ENCODE results near the gene CLIP1. TPM values are rescaled to one million over a fixed set of nuclear protein-coding genes. Genes with fewer than 3 reads are reported as not detected.

Gene CLIP1
- total RNA-seq, 2 donors from 2014 or later: 91.2 to 180 TPM

GRCh38 chr12:122244565-122245371 lies 177.7 kb downstream of the CLIP1 start:
- Histone ChIP-seq H3K36me3 (peaks cover 30% of the 10 kb centered on the region), H3K27me3 (replicated peaks; ENCODE audit: insufficient read depth) (no peaks in the 10 kb centered on the region), H3K9me3 (no peaks in the 10 kb centered on the region), H3K4me1 (ENCODE audit: control insufficient read depth in 1 of 2, low read depth in 2 of 2) (no peaks in the 10 kb centered on the region), H3K27ac (no peak overlapping the region), H3K4me3 (no peak overlapping the region)
- TF ChIP-seq CTCF (IDR thresholded peaks at IDR 0.05): no peak
- DNase-seq (ENCODE audit: low spot score): no peak
- ATAC-seq (ENCODE audit: insufficient number of reproducible peaks, low FRiP score, low read depth): no peak

- TF ChIP-seq CTCF (IDR thresholded peaks at IDR 0.05): no peak
- no peaks in the 10 kb centered on the region for H3K27me3 ChIP-seq (replicated peaks; ENCODE audit: insufficient read depth)
- ATAC-seq (ENCODE audit: insufficient number of reproducible peaks, low FRiP score, low read depth) (no peak), DNase-seq (ENCODE audit: low spot score) (no peak)
- H3K4me1 ChIP-seq (ENCODE audit: control insufficient read depth in 1 of 2, low read depth in 2 of 2): no peaks in the 10 kb centered on the region
- H3K9me3 ChIP-seq: no peaks in the 10 kb centered on the region
- H3K4me3 ChIP-seq: no peak overlapping the region
- H3K27ac ChIP-seq: no peak overlapping the region
- peaks cover 25% of the 10 kb centered on the region for H3K36me3 ChIP-seq
Measured at GRCh38 chr12:122243965-122244364, 178.5 kb downstream of the CLIP1 start.

GRCh38 chr12:122238861-122239260 lies 183.6 kb downstream of the CLIP1 start:
- no peak for DNase-seq (ENCODE audit: low spot score)
- Histone ChIP-seq H3K36me3 (peaks cover 31% of the 10 kb centered on the region), H3K27ac (no peak overlapping the region), H3K9me3 (no peaks in the 10 kb centered on the region), H3K4me3 (no peak overlapping the region), H3K4me1 (ENCODE audit: control insufficient read depth in 1 of 2, low read depth in 2 of 2) (no peaks in the 10 kb centered on the region), H3K27me3 (replicated peaks; ENCODE audit: insufficient read depth) (no peaks in the 10 kb centered on the region)
- ATAC-seq (ENCODE audit: insufficient number of reproducible peaks, low FRiP score, low read depth): no peak
- no peak for TF ChIP-seq CTCF (IDR thresholded peaks at IDR 0.05)

GRCh38 chr12:122235741-122236140 lies 186.7 kb downstream of the CLIP1 start:
- no peak for ATAC-seq (ENCODE audit: insufficient number of reproducible peaks, low FRiP score, low read depth)
- H3K36me3 ChIP-seq: peaks cover 43% of the 10 kb centered on the region

GRCh38 chr12:122232691-122233090 lies 189.8 kb downstream of the CLIP1 start:
- no peaks in the 10 kb centered on the region for H3K9me3 ChIP-seq
- DNase-seq (ENCODE audit: low spot score) (no peak), ATAC-seq (ENCODE audit: insufficient number of reproducible peaks, low FRiP score, low read depth) (no peak)
- peaks cover 41% of the 10 kb centered on the region for H3K36me3 ChIP-seq
- no peak for TF ChIP-seq CTCF (IDR thresholded peaks at IDR 0.05)
- H3K27ac ChIP-seq: no peak overlapping the region
- H3K4me1 ChIP-seq (ENCODE audit: control insufficient read depth in 1 of 2, low read depth in 2 of 2): no peaks in the 10 kb centered on the region
- no peaks in the 10 kb centered on the region for H3K27me3 ChIP-seq (replicated peaks; ENCODE audit: insufficient read depth)
- no peak overlapping the region for H3K4me3 ChIP-seq

More at GRCh38 chr12:122235741-122236140, 186.7 kb downstream of the CLIP1 start:
- no peak for DNase-seq (ENCODE audit: low spot score)
- no peak for TF ChIP-seq CTCF (IDR thresholded peaks at IDR 0.05)
- Histone ChIP-seq H3K27ac (no peak overlapping the region), H3K4me1 (ENCODE audit: control insufficient read depth in 1 of 2, low read depth in 2 of 2) (no peaks in the 10 kb centered on the region), H3K4me3 (no peak overlapping the region), H3K9me3 (no peaks in the 10 kb centered on the region), H3K27me3 (replicated peaks; ENCODE audit: insufficient read depth) (no peaks in the 10 kb centered on the region)

Data from thoracic aorta (tissue), 2 donors.